Hematopoietic multipotent progenitor cell treated with erythropoietin and hydrocortisone succinate and interleukin-3 and kit ligand, for 15 days (in vitro differentiated cells): ENCODE results near the gene TRAPPC10.

Experiments used
- DNase-seq: peaks from one replicate; pipeline ENCODE4 v3.0.0-alpha.2; 2015; ENCODE audit warnings: low spot score

The TRAPPC10 gene

GRCh38 chr21:44011579-44012473, at the start of gene TRAPPC10:
Gene TRAPPC10, plus strand, starts transcription at chr21:44012309. Its CDS starts 185 bp downstream, at chr21:44012494.
- peak; percentile 83 for DNase-seq

GRCh38 chr21:43965911-43966585, 46.1 kb upstream of the TRAPPC10 start:
- no peak for DNase-seq

GRCh38 chr21:43966946-43967512, 45.1 kb upstream of the TRAPPC10 start:
- no peak for DNase-seq

- no peak for DNase-seq
These were observed 44.1 kb upstream of the TRAPPC10 start for GRCh38 chr21:43967981-43968380.

- no peak for DNase-seq
These were observed 43.5 kb upstream of the TRAPPC10 start for GRCh38 chr21:43968410-43969114.

- no peak for DNase-seq
These were observed 43.0 kb upstream of the TRAPPC10 start for GRCh38 chr21:43969115-43969444.

GRCh38 chr21:43970551-43970950, 41.6 kb upstream of the TRAPPC10 start:
- no peak for DNase-seq

GRCh38 chr21:43971201-43971991, 40.7 kb upstream of the TRAPPC10 start:
- DNase-seq, result no peak

- DNase-seq, result no peak
These were observed 40.2 kb upstream of the TRAPPC10 start for GRCh38 chr21:43971992-43972255.

- DNase-seq, result no peak
These were observed 39.1 kb upstream of the TRAPPC10 start for GRCh38 chr21:43972850-43973633.

GRCh38 chr21:43973634-43973955, 38.5 kb upstream of the TRAPPC10 start:
- no peak for DNase-seq

GRCh38 chr21:43974791-43975468, 37.2 kb upstream of the TRAPPC10 start:
- no peak for DNase-seq

- peak; percentile 78 for DNase-seq
These were observed 36.5 kb upstream of the TRAPPC10 start for GRCh38 chr21:43975469-43976098.

- DNase-seq, result no peak
These were observed 35.4 kb upstream of the TRAPPC10 start for GRCh38 chr21:43976661-43977060.

- DNase-seq, result no peak
These were observed 34.0 kb upstream of the TRAPPC10 start for GRCh38 chr21:43978060-43978459.

GRCh38 chr21:43979654-43980053, 32.5 kb upstream of the TRAPPC10 start:
- no peak for DNase-seq

GRCh38 chr21:43981151-43981870, 30.8 kb upstream of the TRAPPC10 start:
- no peak for DNase-seq

GRCh38 chr21:43981871-43982210, 30.3 kb upstream of the TRAPPC10 start:
- DNase-seq, result no peak

GRCh38 chr21:43982489-43983078, 29.5 kb upstream of the TRAPPC10 start:
- DNase-seq, result no peak
